Lower lobe of right lung (tissue), 2 donors: ENCODE data around the gene PPP1R37. TPM values are rescaled to one million over a fixed set of nuclear protein-coding genes. Genes with fewer than 3 reads are reported as not detected.
A peak's percentile ranks its signal among the peaks of the same experiment; 100 is the strongest.
"Not testable (repeated sequence)": the region's sequence is repeated elsewhere in the genome, so short reads cannot be mapped to it uniquely, and the experiment has no call there.

Experiments used
- ATAC-seq, 2 donors: fragments of 200-7000 bp; cut with Tn5 transposase; one replicate each; pipeline ENCODE4 v1.9.1; 2020 to 2022; ENCODE audit warnings: mild to moderate bottlenecking in 2 of 2, moderate library complexity in 2 of 2
- DNase-seq: peaks from one replicate; pipeline ENCODE4 v3.0.0-alpha.2; 2020
- H3K27ac ChIP-seq: fragments of 200-600 bp; one replicate; pipeline ENCODE4 v1.8.0; 2022
- H3K27me3 ChIP-seq: fragments of 200-600 bp; one replicate; pipeline ENCODE4 v1.8.0; 2022; ENCODE audit warnings: low read depth
- H3K36me3 ChIP-seq: fragments of 200-600 bp; one replicate; pipeline ENCODE4 v1.8.0; 2022; ENCODE audit warnings: mild to moderate bottlenecking
- H3K4me1 ChIP-seq: fragments of 200-600 bp; one replicate; pipeline ENCODE4 v1.8.0; 2022
- H3K4me3 ChIP-seq: fragments of 200-600 bp; one replicate; pipeline ENCODE4 v1.8.0; 2022; ENCODE audit warnings: mild to moderate bottlenecking
- H3K9me3 ChIP-seq: fragments of 200-600 bp; one replicate; pipeline ENCODE4 v1.8.0; 2022
- CTCF ChIP-seq: fragments of 200-600 bp; IDR thresholded peaks from one replicate; pipeline ENCODE4 v1.8.0; 2022; ENCODE audit warnings: antibody characterized with exemption, mild to moderate bottlenecking
- intact Hi-C: fragments of 100-400 bp; cut with DNase I; formaldehyde crosslinking; loops from one replicate; pipeline ENCODE4 v1.11.0; 2022
- total RNA-seq: library from RNA; stranded (reverse); fragmentation: NEBNext Ultra II Directional; extraction: Animal tissue kit (Norgen Biotek cat#: 25700); gene quantifications from one replicate; pipeline ENCODE4 v1.2.1, GENCODE V29; 2021
- donor health status: DM: no; HTN: yes; CAD: no; lungs with severe emphysema.

PPP1R37 gene
- total RNA-seq, 1 donor from 2014 or later = 29.1 TPM

- DNase-seq (no peak), ATAC-seq (no peak)
- no peak for TF ChIP-seq CTCF
- H3K27me3 ChIP-seq = no peaks in the 10 kb centered on the region
- H3K4me1 ChIP-seq = peaks cover 58% of the 10 kb centered on the region
- no peak overlapping the region for H3K27ac ChIP-seq
- no peaks in the 10 kb centered on the region for H3K36me3 ChIP-seq
- H3K4me3 ChIP-seq = no peak overlapping the region
- no peaks in the 10 kb centered on the region for H3K9me3 ChIP-seq
- intact Hi-C loops = no loop called here
These were observed 21.1 kb downstream of the PPP1R37 start for GRCh38 chr19:45114116-45114515.

- H3K36me3 ChIP-seq = no peaks in the 10 kb centered on the region
- H3K4me3 ChIP-seq = no peak overlapping the region
- DNase-seq (no peak), ATAC-seq (peak; percentile 18 to 46)
- H3K27me3 ChIP-seq = no peaks in the 10 kb centered on the region
- no peak for TF ChIP-seq CTCF
- intact Hi-C loops = no loop called here
- no peaks in the 10 kb centered on the region for H3K9me3 ChIP-seq
- H3K27ac ChIP-seq = no peak overlapping the region
- H3K4me1 ChIP-seq = peaks cover 58% of the 10 kb centered on the region
These were observed 23.0 kb downstream of the PPP1R37 start for GRCh38 chr19:45115809-45116615.

GRCh38 chr19:45117167-45117594, 24.2 kb downstream of the PPP1R37 start:
- Histone ChIP-seq H3K9me3 (no peaks in the 10 kb centered on the region), H3K27me3 (no peaks in the 10 kb centered on the region), H3K36me3 (no peaks in the 10 kb centered on the region), H3K4me3 (no peak overlapping the region), H3K4me1 (peaks cover 58% of the 10 kb centered on the region), H3K27ac (no peak overlapping the region)
- intact Hi-C loops = no loop called here
- DNase-seq (peak; percentile 63), ATAC-seq (peak; percentile 33 to 41)
- TF ChIP-seq CTCF = no peak

- Histone ChIP-seq H3K36me3 (no peaks in the 10 kb centered on the region), H3K4me3 (no peak overlapping the region), H3K4me1 (peaks cover 53% of the 10 kb centered on the region), H3K9me3 (no peaks in the 10 kb centered on the region), H3K27me3 (no peaks in the 10 kb centered on the region), H3K27ac (no peak overlapping the region)
- no peak for TF ChIP-seq CTCF
- ATAC-seq (no peak), DNase-seq (no peak)
- intact Hi-C loops = no loop called here
These were observed 24.7 kb downstream of the PPP1R37 start for GRCh38 chr19:45117671-45118070.

GRCh38 chr19:45118106-45118505, 25.1 kb downstream of the PPP1R37 start:
- intact Hi-C loops = no loop called here

GRCh38 chr19:45118591-45119355, 25.8 kb downstream of the PPP1R37 start:
- H3K9me3 ChIP-seq, H3K4me3 ChIP-seq, intact Hi-C loops, ATAC-seq, H3K27me3 ChIP-seq, DNase-seq, H3K27ac ChIP-seq, H3K36me3 ChIP-seq: not testable (repeated sequence)
- H3K4me1 ChIP-seq = peaks cover 42% of the 10 kb centered on the region

More at GRCh38 chr19:45118106-45118505, 25.1 kb downstream of the PPP1R37 start:
- ATAC-seq (no peak), DNase-seq (no peak)
- Histone ChIP-seq H3K9me3 (no peaks in the 10 kb centered on the region), H3K36me3 (no peaks in the 10 kb centered on the region), H3K27me3 (no peaks in the 10 kb centered on the region), H3K4me1 (peaks cover 49% of the 10 kb centered on the region), H3K4me3 (no peak overlapping the region), H3K27ac (no peak overlapping the region)
- no peak for TF ChIP-seq CTCF
